ENCODE data around the gene PRR7.

PRR7 gene

DNA sequence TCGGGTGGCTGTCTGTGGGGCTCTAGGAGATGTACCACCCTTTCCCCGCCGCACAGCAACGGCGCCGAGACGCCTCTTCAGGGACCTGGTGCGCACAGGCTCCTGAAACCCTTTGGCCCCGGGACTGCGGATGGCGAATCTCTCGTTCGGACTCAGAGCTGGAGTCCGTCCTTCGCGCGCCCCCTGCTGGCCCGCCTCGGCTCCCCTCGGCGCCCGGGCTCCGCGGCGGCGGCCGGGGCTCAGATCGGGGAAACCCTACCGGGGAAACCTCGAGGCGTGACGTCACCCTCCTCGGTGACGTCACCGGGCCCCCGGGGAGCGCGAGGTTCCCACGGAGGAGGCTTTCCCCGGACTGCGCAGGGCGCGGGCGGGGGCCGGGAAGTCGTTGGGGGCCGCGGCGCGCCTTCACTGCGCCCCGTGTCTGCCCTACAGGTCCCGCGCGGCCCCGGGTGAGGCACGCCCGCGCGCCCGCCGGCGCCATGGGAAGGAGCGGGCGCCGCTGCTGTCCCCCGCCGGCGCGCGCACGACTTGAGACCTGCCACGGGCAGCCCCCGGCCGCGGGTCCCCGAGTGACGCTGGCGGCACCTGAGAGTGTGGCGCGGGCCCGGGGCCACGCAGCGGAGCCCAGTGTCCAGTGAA is 7.9 kb downstream of the PRR7 start:
- DNase-seq, result peak; percentile 97
- Histone ChIP-seq H3K36me3 (peaks cover 30% of the 10 kb centered on the region), H3K4me3 (ENCODE audit: low read depth, low read length) (peak overlapping the region; percentile 73), H3K4me1 (peaks cover 30% of the 10 kb centered on the region), H3K27me3 (no peaks in the 10 kb centered on the region), H3K9me3 (no peaks in the 10 kb centered on the region)
- TF ChIP-seq, protein P1, sequence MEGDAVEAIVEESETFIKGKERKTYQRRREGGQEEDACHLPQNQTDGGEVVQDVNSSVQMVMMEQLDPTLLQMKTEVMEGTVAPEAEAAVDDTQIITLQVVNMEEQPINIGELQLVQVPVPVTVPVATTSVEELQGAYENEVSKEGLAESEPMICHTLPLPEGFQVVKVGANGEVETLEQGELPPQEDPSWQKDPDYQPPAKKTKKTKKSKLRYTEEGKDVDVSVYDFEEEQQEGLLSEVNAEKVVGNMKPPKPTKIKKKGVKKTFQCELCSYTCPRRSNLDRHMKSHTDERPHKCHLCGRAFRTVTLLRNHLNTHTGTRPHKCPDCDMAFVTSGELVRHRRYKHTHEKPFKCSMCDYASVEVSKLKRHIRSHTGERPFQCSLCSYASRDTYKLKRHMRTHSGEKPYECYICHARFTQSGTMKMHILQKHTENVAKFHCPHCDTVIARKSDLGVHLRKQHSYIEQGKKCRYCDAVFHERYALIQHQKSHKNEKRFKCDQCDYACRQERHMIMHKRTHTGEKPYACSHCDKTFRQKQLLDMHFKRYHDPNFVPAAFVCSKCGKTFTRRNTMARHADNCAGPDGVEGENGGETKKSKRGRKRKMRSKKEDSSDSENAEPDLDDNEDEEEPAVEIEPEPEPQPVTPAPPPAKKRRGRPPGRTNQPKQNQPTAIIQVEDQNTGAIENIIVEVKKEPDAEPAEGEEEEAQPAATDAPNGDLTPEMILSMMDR (IDR thresholded peaks at IDR 0.05; ENCODE audit: low read depth, low read length), result peak; percentile 76

- H3K9me3 ChIP-seq, result no peaks in the 10 kb centered on the region
- peaks cover 35% of the 10 kb centered on the region for H3K36me3 ChIP-seq
- no peaks in the 10 kb centered on the region for H3K27me3 ChIP-seq
- TF ChIP-seq, protein P1 (IDR thresholded peaks at IDR 0.05; ENCODE audit: low read depth, low read length), result peak; percentile 62
- peak overlapping the region; percentile 73 for H3K4me3 ChIP-seq (ENCODE audit: low read depth, low read length)
- peak; percentile 90 for DNase-seq
- H3K4me1 ChIP-seq, result peaks cover 30% of the 10 kb centered on the region
These were observed 8.5 kb downstream of the PRR7 start for GRCh38 chr5:177455036-177455660.

GRCh38 chr5:177455661-177456590 is 9.3 kb downstream of the PRR7 start:
- Histone ChIP-seq H3K27me3 (no peaks in the 10 kb centered on the region), H3K36me3 (peaks cover 36% of the 10 kb centered on the region), H3K9me3 (no peaks in the 10 kb centered on the region), H3K4me3 (ENCODE audit: low read depth, low read length) (peak overlapping the region; percentile 73), H3K4me1 (peaks cover 30% of the 10 kb centered on the region)
- DNase-seq, result peak; percentile 96
- TF ChIP-seq, protein P1 (IDR thresholded peaks at IDR 0.05; ENCODE audit: low read depth, low read length), result peak; percentile 89

GRCh38 chr5:177456591-177456964 is 10.0 kb downstream of the PRR7 start:
- H3K36me3 ChIP-seq, result peaks cover 38% of the 10 kb centered on the region
- H3K4me3 ChIP-seq (ENCODE audit: low read depth, low read length), result no peak overlapping the region; the same call in 1 of the 2 replicates
- TF ChIP-seq, protein P1 (IDR thresholded peaks at IDR 0.05; ENCODE audit: low read depth, low read length), result no peak
- no peak for DNase-seq
- H3K9me3 ChIP-seq, result no peaks in the 10 kb centered on the region
- H3K27me3 ChIP-seq, result no peaks in the 10 kb centered on the region
- H3K4me1 ChIP-seq, result peaks cover 30% of the 10 kb centered on the region

DNA sequence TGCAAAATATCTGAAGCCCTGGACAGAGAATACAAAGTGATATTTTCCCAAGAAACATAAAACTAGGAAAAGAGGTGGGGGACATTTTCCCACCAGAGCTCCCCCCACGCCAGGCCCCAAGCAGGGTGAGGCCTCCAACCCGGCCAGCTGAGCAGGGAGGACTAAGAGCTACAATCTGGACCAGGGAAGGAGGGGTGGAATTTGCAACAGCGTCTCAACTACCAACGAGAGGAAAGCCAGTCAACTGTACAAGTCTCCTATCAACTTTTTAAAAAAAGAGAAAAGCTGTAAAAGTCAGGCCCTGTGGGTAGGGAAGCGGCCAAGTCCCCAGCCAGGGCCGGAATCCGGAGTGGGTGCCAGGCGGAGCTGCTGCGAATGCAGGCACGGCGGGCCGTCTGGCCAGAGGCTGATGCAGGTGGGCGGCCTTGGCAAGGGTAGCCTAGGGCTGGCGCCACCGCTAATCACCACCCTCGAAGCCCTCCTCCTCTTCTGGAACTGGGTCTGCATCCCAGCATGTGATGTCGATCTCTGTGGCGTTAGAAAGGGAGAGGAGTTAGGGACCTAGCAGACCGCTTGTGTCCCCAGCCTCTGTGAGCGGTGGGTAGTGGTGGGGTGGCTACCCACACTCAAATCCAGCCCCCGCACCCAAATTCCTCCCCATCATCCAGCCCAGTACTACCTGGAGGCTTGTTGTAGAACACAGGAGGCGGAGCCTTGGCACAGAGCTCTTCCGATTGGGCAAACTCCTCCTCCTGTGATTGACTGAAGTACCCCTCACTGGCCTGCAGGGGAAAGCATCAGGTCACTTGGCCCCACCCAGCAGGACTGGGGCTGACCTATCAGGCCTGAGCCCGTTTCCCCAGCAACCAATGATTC is 10.6 kb downstream of the PRR7 start:
- no peak overlapping the region; the same call in 1 of the 2 replicates for H3K4me3 ChIP-seq (ENCODE audit: low read depth, low read length)
- peaks cover 41% of the 10 kb centered on the region for H3K36me3 ChIP-seq
- peaks cover 30% of the 10 kb centered on the region for H3K4me1 ChIP-seq
- TF ChIP-seq, protein P1 (IDR thresholded peaks at IDR 0.05; ENCODE audit: low read depth, low read length), result peak; percentile 68
- no peaks in the 10 kb centered on the region for H3K27me3 ChIP-seq
- peak; percentile 97 for DNase-seq
- no peaks in the 10 kb centered on the region for H3K9me3 ChIP-seq
